ENCODE results near the gene HS6ST1.

DNA sequence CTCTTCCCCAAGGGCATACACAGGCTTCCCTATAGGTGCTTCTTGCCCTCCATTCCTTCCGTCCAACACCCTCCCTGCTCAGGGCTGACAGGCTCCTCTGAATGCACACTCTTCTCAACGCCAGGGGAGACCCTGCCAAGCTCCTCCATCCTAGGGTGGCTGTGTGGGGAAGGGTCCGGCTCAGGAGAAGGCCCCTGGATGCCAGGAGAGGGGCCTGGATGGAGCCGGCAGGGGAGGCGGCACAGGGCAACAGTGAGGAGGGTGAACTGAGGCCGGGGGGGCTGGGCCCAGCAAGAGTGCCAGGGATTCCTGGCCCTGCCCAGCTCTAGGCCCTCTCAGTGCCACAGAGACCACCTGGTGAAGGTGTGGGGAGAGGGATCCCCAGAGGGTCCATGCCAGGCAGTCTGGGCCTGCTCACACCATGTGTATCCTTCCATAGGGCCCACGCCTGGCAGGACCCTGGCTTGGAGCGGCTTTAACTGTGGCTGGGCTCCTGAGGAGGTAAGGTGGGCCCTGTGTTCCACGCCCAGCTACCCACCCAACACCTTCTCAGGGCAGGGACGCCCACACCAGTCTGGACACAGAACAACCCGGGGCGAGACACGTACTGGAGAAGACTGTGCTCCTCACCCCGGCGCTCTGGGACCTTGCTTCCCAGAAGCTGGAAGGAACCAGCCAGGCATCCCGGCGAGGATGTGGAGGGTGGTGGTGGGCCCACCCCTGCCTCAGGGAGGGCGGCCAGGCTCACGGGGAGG lies 26.6 kb downstream of the HS6ST1 start:
- TF ChIP-seq, protein P1, sequence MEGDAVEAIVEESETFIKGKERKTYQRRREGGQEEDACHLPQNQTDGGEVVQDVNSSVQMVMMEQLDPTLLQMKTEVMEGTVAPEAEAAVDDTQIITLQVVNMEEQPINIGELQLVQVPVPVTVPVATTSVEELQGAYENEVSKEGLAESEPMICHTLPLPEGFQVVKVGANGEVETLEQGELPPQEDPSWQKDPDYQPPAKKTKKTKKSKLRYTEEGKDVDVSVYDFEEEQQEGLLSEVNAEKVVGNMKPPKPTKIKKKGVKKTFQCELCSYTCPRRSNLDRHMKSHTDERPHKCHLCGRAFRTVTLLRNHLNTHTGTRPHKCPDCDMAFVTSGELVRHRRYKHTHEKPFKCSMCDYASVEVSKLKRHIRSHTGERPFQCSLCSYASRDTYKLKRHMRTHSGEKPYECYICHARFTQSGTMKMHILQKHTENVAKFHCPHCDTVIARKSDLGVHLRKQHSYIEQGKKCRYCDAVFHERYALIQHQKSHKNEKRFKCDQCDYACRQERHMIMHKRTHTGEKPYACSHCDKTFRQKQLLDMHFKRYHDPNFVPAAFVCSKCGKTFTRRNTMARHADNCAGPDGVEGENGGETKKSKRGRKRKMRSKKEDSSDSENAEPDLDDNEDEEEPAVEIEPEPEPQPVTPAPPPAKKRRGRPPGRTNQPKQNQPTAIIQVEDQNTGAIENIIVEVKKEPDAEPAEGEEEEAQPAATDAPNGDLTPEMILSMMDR (IDR thresholded peaks at IDR 0.05), result no peak
- TF ChIP-seq POLR2A (IDR thresholded peaks at IDR 0.05), result no peak
